Measurements from ENCODE around the gene PPBP. TPM values are rescaled to one million over a fixed set of nuclear protein-coding genes. Genes with fewer than 3 reads are reported as not detected.

PPBP gene
- total and polyA plus RNA-seq, 9 of the 15 experiments (the other 6 are each of a cell fraction or from before 2014, with no cell fraction given), result 0.17 to 0.55 (median 0.29) TPM; not detected in 4

GRCh38 chr4:74018116-74018515, 30.1 kb upstream of the PPBP start:
- H3K9ac ChIP-seq (ENCODE audit: insufficient read depth in 1 of 2, low read depth in 2 of 2, low read length in 2 of 2), result no peak overlapping the region
- H3K4me2 ChIP-seq (ENCODE audit: insufficient read depth, low read length), result no peak overlapping the region
- H4K20me1 ChIP-seq (replicated peaks; ENCODE audit: control insufficient read depth, insufficient read depth, low read length), result no peaks in the 10 kb centered on the region
- intact Hi-C loops (cut with micrococcal nuclease) (no loop called here), in situ Hi-C loops (cut with MboI) (no loop called here)
- no peak for FAIRE-seq
- no peaks in the 10 kb centered on the region for H3K9me3 ChIP-seq (replicated peaks; ENCODE audit: control insufficient read depth, insufficient read depth, low read depth, low read length)
- no peak for DNase-seq (ENCODE audit: extremely low read depth in 1 of 4, low spot score in 3 of 4)
- no TSS peak for BruUV-seq (replicated peaks)
- no peak overlapping the region for H3K27ac ChIP-seq (ENCODE audit: extremely low read depth, low read depth, low read length)
- H3K27me3 ChIP-seq (ENCODE audit: control insufficient read depth in 2 of 2, insufficient read depth in 2 of 2, low read length in 2 of 2), result no peaks in the 10 kb centered on the region
- no peaks in the 10 kb centered on the region for H3K79me2 ChIP-seq (ENCODE audit: control insufficient read depth, insufficient read depth, low read length)
- no peaks in the 10 kb centered on the region for H3K36me3 ChIP-seq (ENCODE audit: control insufficient read depth, insufficient read depth, low read length)
- POLR2A ChIA-PET, result no interaction called here
- CTCF ChIA-PET (ENCODE audit: low intra/inter-chr PET ratio), result no interaction called here
- no peaks in the 10 kb centered on the region; a peak in 1 of 5 replicates for H3K4me1 ChIP-seq (replicated peaks in 1 of 2; ENCODE audit: control insufficient read depth in 2 of 2, insufficient read depth in 2 of 2, low read length in 2 of 2)
- no peak overlapping the region for H3K4me3 ChIP-seq
- no peaks in the 10 kb centered on the region for H3K9me1 ChIP-seq (ENCODE audit: control insufficient read depth, insufficient read depth, low read length)
- no peak overlapping the region for H2AFZ ChIP-seq (ENCODE audit: low read depth, low read length)
- no peak for ATAC-seq
- TF ChIP-seq ELK1 (CRISPR knock-in tag; IDR thresholded peaks at IDR 0.05), result no peak
- no peak for TF ChIP-seq CCAR2 (IDR thresholded peaks at IDR 0.05; ENCODE audit: low read depth, low read length)
- no peak for TF ChIP-seq HBP1 (CRISPR knock-in tag; IDR thresholded peaks at IDR 0.05)
- no peak for TF ChIP-seq ZNF780A (CRISPR knock-in tag; IDR thresholded peaks at IDR 0.05)
- TF ChIP-seq BCLAF1 (IDR thresholded peaks at IDR 0.05; ENCODE audit: borderline replicate concordance in 1 of 2, control insufficient read depth in 1 of 2, low read depth in 2 of 2, low read length in 1 of 2), result no peak
- no peak for TF ChIP-seq PTRF (tag; IDR thresholded peaks at IDR 0.05)
- no peak for TF ChIP-seq PURB (CRISPR knock-in tag; IDR thresholded peaks at IDR 0.05; ENCODE audit: low read depth)
- TF ChIP-seq RUNX1 (IDR thresholded peaks at IDR 0.05; ENCODE audit: low read depth), result no peak
- TF ChIP-seq ZNF263 (CRISPR knock-in tag; IDR thresholded peaks at IDR 0.05; ENCODE audit: borderline replicate concordance), result no peak
- no peak for TF ChIP-seq PHF8 (IDR thresholded peaks at IDR 0.05; ENCODE audit: borderline replicate concordance, low read length)
- TF ChIP-seq DPF2 (IDR thresholded peaks at IDR 0.05), result no peak
- no peak for TF ChIP-seq SOX6 (IDR thresholded peaks at IDR 0.05)
- TF ChIP-seq ZNF444 (CRISPR knock-in tag; IDR thresholded peaks at IDR 0.05), result no peak
- no peak for TF ChIP-seq BCL6 (CRISPR knock-in tag; IDR thresholded peaks at IDR 0.05)
- TF ChIP-seq NBN (IDR thresholded peaks at IDR 0.05; ENCODE audit: low read depth), result no peak
- TF ChIP-seq TFAP4 (CRISPR knock-in tag; IDR thresholded peaks at IDR 0.05; ENCODE audit: borderline replicate concordance), result no peak
- no peak for TF ChIP-seq MXD1 (CRISPR knock-in tag; IDR thresholded peaks at IDR 0.05; ENCODE audit: borderline replicate concordance, poor library complexity, severe bottlenecking)
- TF ChIP-seq TAL1 (IDR thresholded peaks at IDR 0.05), result no peak

Data from K562 (cell line).